A549 (cell line): Measurements from ENCODE around the gene CBFA2T3.

ENCODE experiments used
- EP300 ChIP-seq, 2 experiments: fragments of >200 bp; sonication (Bioruptor Twin); formaldehyde crosslinking; IDR thresholded peaks; 2 replicates in 1 of 2; 3 replicates in 1 of 2; pipeline ENCODE4 v1.6.1; 2016 to 2017
- ESRRA ChIP-seq: fragments of 150-350 bp; IDR thresholded peaks from 2 replicates; pipeline ENCODE4 v1.6.1; 2014; ENCODE audit warnings: mild to moderate bottlenecking, low read length, borderline replicate concordance
- KDM1A ChIP-seq: fragments of 200-600 bp; sonication (generic); IDR thresholded peaks from 2 replicates; pipeline ENCODE4 v1.6.1; 2016; ENCODE audit warnings: low read depth, mild to moderate bottlenecking
- MAZ ChIP-seq: fragments of 150-350 bp; IDR thresholded peaks from 2 replicates; pipeline ENCODE4 v1.6.1; 2014; ENCODE audit warnings: antibody characterized with exemption, low read depth, low read length, borderline replicate concordance
- POLR2A ChIP-seq: IDR thresholded peaks from 2 replicates; pipeline ENCODE4 v1.6.1; 2012; ENCODE audit warnings: mild to moderate bottlenecking, low read length
- REST ChIP-seq: fragments of 200-600 bp; sonication (generic); IDR thresholded peaks from 2 replicates; pipeline ENCODE4 v1.6.1; 2016; ENCODE audit warnings: antibody characterized with exemption, mild to moderate bottlenecking, moderate library complexity
- TF ChIP-seq, protein P1 (sequence below): fragments of >200 bp; sonication (Bioruptor Twin); formaldehyde crosslinking; IDR thresholded peaks from 3 replicates; pipeline ENCODE4 v1.5.1; 2016

- TF ChIP-seq, protein P1, sequence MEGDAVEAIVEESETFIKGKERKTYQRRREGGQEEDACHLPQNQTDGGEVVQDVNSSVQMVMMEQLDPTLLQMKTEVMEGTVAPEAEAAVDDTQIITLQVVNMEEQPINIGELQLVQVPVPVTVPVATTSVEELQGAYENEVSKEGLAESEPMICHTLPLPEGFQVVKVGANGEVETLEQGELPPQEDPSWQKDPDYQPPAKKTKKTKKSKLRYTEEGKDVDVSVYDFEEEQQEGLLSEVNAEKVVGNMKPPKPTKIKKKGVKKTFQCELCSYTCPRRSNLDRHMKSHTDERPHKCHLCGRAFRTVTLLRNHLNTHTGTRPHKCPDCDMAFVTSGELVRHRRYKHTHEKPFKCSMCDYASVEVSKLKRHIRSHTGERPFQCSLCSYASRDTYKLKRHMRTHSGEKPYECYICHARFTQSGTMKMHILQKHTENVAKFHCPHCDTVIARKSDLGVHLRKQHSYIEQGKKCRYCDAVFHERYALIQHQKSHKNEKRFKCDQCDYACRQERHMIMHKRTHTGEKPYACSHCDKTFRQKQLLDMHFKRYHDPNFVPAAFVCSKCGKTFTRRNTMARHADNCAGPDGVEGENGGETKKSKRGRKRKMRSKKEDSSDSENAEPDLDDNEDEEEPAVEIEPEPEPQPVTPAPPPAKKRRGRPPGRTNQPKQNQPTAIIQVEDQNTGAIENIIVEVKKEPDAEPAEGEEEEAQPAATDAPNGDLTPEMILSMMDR = no peak
- no peak for TF ChIP-seq POLR2A
- TF ChIP-seq MAZ = no peak
- TF ChIP-seq REST = no peak
- TF ChIP-seq KDM1A = no peak
- TF ChIP-seq EP300 (IDR thresholded peaks at IDR 0.05) = no peak
- no peak for TF ChIP-seq ESRRA
Measured at GRCh38 chr16:88903267-88903666, 73.7 kb downstream of the CBFA2T3 start.
